Measurements from ENCODE around the gene POU6F1. TPM values are rescaled to one million over a fixed set of nuclear protein-coding genes. Genes with fewer than 3 reads are reported as not detected.

Gene POU6F1
- polyA plus RNA-seq, 3 donors = 0.65 to 5.2 TPM; not detected in 1

DNA sequence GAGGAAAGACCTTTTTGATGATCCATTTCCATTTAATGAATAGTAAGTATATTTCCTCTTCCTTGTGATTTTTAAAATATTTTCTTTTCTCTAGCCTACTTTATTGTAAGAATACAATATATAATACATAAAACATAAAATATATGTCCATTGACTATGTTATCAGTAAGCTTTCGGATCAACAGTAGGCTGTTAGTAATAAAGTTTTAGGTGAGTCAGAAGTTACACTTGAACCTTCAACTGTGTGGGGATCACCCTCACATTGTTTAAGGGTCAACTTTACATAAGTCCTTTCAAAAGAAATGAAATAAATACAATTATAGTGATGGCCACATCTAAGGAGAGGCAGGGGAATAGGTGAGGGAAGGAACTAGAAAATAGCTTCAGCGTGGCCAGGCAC lies 40.0 kb downstream of the POU6F1 start:
- Mint-ChIP-seq H3K9me3 (peaks cover 0 to 2% (median 0%) of the 10 kb centered on the region in 7 donors), H3K4me1 (peaks cover 11% of the 10 kb centered on the region), H3K27me3 (ENCODE audit: low read depth in 3 of 3) (peaks cover 0 to 2% (median 0%) of the 10 kb centered on the region in 3 donors), H3K36me3 (no peaks in the 10 kb centered on the region), H3K27ac (no peak overlapping the region), H3K4me3 (no peak overlapping the region)
- no peak overlapping the region for H3K4me3 ChIP-seq (replicated peaks in 1 of 3; ENCODE audit: low read depth in 2 of 3, low read length in 3 of 3)
- H3K27ac ChIP-seq (ENCODE audit: low read depth in 1 of 2, low read length in 2 of 2) = no peak overlapping the region
- no peaks in the 10 kb centered on the region for H4K20me1 ChIP-seq (ENCODE audit: insufficient read depth, low read length)
- H3K4me2 ChIP-seq (replicated peaks; ENCODE audit: extremely low read depth, low read length, poor library complexity, severe bottlenecking) = no peak overlapping the region
- H2AFZ ChIP-seq (ENCODE audit: insufficient read depth, low read depth, low read length, poor library complexity, severe bottlenecking) = no peak overlapping the region
- intact Hi-C loops (cut with micrococcal nuclease) = loop anchor here (10.0 kb wide), 3 partner anchors 57 to 133 kb away; partner anchors contain the start of genes DAZAP2 (in 1 of the 2) and LETMD1 (in 1 of the 2)
- DNase-seq = no peak
- TF ChIP-seq, protein P1, sequence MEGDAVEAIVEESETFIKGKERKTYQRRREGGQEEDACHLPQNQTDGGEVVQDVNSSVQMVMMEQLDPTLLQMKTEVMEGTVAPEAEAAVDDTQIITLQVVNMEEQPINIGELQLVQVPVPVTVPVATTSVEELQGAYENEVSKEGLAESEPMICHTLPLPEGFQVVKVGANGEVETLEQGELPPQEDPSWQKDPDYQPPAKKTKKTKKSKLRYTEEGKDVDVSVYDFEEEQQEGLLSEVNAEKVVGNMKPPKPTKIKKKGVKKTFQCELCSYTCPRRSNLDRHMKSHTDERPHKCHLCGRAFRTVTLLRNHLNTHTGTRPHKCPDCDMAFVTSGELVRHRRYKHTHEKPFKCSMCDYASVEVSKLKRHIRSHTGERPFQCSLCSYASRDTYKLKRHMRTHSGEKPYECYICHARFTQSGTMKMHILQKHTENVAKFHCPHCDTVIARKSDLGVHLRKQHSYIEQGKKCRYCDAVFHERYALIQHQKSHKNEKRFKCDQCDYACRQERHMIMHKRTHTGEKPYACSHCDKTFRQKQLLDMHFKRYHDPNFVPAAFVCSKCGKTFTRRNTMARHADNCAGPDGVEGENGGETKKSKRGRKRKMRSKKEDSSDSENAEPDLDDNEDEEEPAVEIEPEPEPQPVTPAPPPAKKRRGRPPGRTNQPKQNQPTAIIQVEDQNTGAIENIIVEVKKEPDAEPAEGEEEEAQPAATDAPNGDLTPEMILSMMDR (IDR thresholded peaks at IDR 0.05) = no peak
- no CpG with 5 or more reads among the region's 2 CpGs for WGBS (ENCODE audit: insufficient coverage)
- no peaks in the 10 kb centered on the region for H3K27me3 ChIP-seq (ENCODE audit: control insufficient read depth in 2 of 2, insufficient read depth in 2 of 2, low read length in 2 of 2)
- H3K36me3 ChIP-seq (replicated peaks in 1 of 2; ENCODE audit: control insufficient read depth in 1 of 2, insufficient read depth in 2 of 2, low read length in 2 of 2) = no peaks in the 10 kb centered on the region
- peaks cover 14 to 16% of the 10 kb centered on the region in 2 donors for H3K4me1 ChIP-seq (ENCODE audit: control insufficient read depth in 1 of 2, insufficient read depth in 2 of 2, low read length in 2 of 2)
- no peaks in the 10 kb centered on the region for H3K9me3 ChIP-seq (replicated peaks in 1 of 2; ENCODE audit: control insufficient read depth in 1 of 2, insufficient read depth in 1 of 2, low read length in 2 of 2)
- H3K79me2 ChIP-seq (ENCODE audit: insufficient read depth, low read length) = peaks cover under 1% of the 10 kb centered on the region
- H3K9ac ChIP-seq (ENCODE audit: insufficient read depth, low read length, poor library complexity, severe bottlenecking) = no peak overlapping the region

GRCh38 chr12:51174501-51174900 lies 43.4 kb downstream of the POU6F1 start:
- Mint-ChIP-seq H3K36me3 (peaks cover 2 to 5% of the 10 kb centered on the region in 2 donors), H3K9me3 (peaks cover 0 to 2% (median 0%) of the 10 kb centered on the region in 7 donors), H3K27ac (no peak overlapping the region), H3K27me3 (ENCODE audit: low read depth in 3 of 3) (no peaks in the 10 kb centered on the region), H3K4me3 (no peak overlapping the region), H3K4me1 (peaks cover 15% of the 10 kb centered on the region)
- Histone ChIP-seq H2AFZ (ENCODE audit: insufficient read depth, low read depth, low read length, poor library complexity, severe bottlenecking) (peak overlapping the region; percentile 43), H3K4me3 (replicated peaks in 1 of 3; ENCODE audit: low read depth in 2 of 3, low read length in 3 of 3) (peak overlapping the region in 1 of 3 experiments; percentile 98), H3K9me3 (replicated peaks in 1 of 2; ENCODE audit: control insufficient read depth in 1 of 2, insufficient read depth in 1 of 2, low read length in 2 of 2) (no peaks in the 10 kb centered on the region), H3K27ac (ENCODE audit: low read depth in 1 of 2, low read length in 2 of 2) (peak overlapping the region; percentile 92 to 100), H3K4me1 (ENCODE audit: control insufficient read depth in 1 of 2, insufficient read depth in 2 of 2, low read length in 2 of 2) (peaks cover 33 to 35% of the 10 kb centered on the region in 2 donors), H3K36me3 (replicated peaks in 1 of 2; ENCODE audit: control insufficient read depth in 1 of 2, insufficient read depth in 2 of 2, low read length in 2 of 2) (peaks cover 0 to 1% of the 10 kb centered on the region in 2 donors), H3K9ac (ENCODE audit: insufficient read depth, low read length, poor library complexity, severe bottlenecking) (no peak overlapping the region), H3K4me2 (replicated peaks; ENCODE audit: extremely low read depth, low read length, poor library complexity, severe bottlenecking) (no peak overlapping the region), H3K27me3 (ENCODE audit: control insufficient read depth in 2 of 2, insufficient read depth in 2 of 2, low read length in 2 of 2) (no peaks in the 10 kb centered on the region), H3K79me2 (ENCODE audit: insufficient read depth, low read length) (peaks cover 34% of the 10 kb centered on the region), H4K20me1 (ENCODE audit: insufficient read depth, low read length) (peaks cover 11% of the 10 kb centered on the region)
- DNase-seq = peak in 1 of 3 donors; percentile 1
- no CpG with 5 or more reads among the region's 1 CpG for WGBS (ENCODE audit: insufficient coverage)
- intact Hi-C loops (cut with micrococcal nuclease) = loop anchor here (5.0 to 10.0 kb wide), 4 partner anchors 60 to 130 kb away; partner anchors contain the start of genes LETMD1 (in 2 of the 2) and DAZAP2 (in 1 of the 2)
- TF ChIP-seq, protein P1 (IDR thresholded peaks at IDR 0.05) = no peak

Data from CD14-positive monocyte (primary cell).